ENCODE data around the gene DIRAS1.
"Not testable (repeated sequence)": the region's sequence is repeated elsewhere in the genome, so short reads cannot be mapped to it uniquely, and the experiment has no call there.

DIRAS1 gene

DNA sequence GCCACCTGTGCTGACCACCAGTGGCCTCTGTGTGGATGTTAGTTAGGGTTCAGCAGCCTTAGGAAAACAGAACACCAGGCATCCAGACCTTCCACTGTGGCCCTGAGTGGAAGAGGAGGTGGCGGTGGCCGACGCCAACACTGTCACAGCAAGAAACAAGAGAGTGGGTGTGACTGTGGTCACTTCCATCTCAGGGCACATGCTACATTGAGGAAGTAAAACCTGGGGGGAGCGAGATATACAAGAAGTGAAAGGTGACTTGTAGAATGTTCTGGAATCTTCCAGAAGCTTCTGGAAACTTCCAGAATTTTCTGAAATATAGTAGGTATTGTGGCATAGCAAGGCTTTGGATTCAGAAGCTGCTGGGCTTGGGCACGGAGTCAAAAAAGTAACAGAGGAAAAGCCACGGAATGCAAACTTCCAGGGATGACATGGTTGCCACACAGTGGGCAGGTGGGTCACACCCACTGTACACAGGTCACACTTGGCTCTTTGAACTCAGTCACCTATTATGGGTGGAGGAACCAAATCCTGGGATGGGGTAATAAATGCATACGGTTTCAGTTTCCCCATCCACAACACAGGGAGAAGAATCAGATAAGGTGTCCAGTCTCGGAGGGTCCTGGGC is 43.0 kb downstream of the DIRAS1 start:
- TF ChIP-seq CTCF (IDR thresholded peaks at IDR 0.05; ENCODE audit: low read depth, low read length): no peak
- no peak overlapping the region for H3K4me3 ChIP-seq (ENCODE audit: low read depth, low read length)
- in situ Hi-C loops (cut with HindIII; ENCODE audit: low sequenced_read_pairs): no loop called here
- DNase-seq (ENCODE audit: low read depth, low spot score): no peak

DNA sequence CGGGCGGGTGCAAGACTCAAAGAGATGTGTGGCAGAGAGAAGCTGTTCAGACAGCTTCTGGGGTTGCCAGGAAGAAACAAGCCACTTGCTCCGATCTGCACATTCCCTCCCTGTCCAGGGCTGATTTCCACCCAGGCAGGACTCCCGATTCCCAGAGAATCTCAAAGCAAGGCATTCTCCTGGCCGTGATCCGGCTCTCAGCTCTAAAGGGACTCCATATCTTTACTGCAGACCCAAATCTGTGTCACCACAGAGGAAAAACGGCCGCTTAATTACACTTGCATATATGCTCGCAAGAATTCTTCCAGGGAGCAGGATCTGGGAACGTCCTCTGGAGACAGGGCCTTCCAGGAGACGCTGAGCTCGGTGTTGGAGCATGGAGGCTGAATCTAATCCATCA is 44.3 kb downstream of the DIRAS1 start:
- TF ChIP-seq CTCF (IDR thresholded peaks at IDR 0.05; ENCODE audit: low read depth, low read length): no peak
- DNase-seq (ENCODE audit: low read depth, low spot score): no peak
- in situ Hi-C loops (cut with HindIII; ENCODE audit: low sequenced_read_pairs): no loop called here
- no peak overlapping the region for H3K4me3 ChIP-seq (ENCODE audit: low read depth, low read length)

DNA sequence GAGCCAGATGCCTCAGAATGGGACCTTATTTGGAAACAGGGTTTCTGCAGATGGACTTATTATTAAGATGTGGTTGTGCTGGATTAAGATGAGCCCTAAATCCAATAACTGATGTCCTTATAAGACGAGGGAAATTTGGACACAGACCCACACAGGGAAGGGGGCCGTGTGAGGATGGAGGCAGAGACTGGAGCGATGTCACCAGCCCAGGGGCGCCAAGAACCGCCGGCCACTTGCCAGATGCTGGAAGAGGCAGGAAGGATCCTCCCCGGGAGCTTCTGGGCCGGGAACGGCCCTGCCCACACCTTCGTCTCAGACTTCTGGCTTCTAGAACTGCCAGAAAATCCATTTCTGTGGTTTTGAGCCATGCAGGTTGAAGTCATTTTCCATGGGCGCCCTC is 45.3 kb downstream of the DIRAS1 start:
- no peak overlapping the region for H3K4me3 ChIP-seq (ENCODE audit: low read depth, low read length)
- in situ Hi-C loops (cut with HindIII; ENCODE audit: low sequenced_read_pairs): no loop called here
- TF ChIP-seq CTCF (IDR thresholded peaks at IDR 0.05; ENCODE audit: low read depth, low read length): no peak
- DNase-seq (ENCODE audit: low read depth, low spot score): no peak

DNA sequence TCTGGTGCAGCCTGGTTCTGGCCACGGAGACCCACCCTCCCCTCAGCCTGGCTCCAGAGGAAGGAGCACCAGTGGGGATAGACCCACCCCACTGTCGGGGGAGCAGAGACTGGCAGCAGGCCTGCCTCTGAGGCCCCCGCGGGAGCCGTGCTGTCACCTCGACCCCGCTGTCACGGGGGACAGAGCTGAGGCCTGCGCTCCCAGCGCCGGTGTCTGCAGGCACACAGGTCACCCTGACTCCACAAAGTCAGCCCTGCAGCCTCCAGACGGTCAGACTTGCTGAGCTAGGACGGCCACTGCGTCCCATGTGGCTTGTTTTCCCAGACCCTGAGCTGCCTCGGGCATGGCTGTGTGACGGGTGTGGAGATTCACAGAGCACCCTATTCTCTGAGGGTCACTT is 51.0 kb downstream of the DIRAS1 start:
- H3K4me3 ChIP-seq (ENCODE audit: low read depth, low read length): no peak overlapping the region
- TF ChIP-seq CTCF (IDR thresholded peaks at IDR 0.05; ENCODE audit: low read depth, low read length): no peak
- DNase-seq (ENCODE audit: low read depth, low spot score): no peak
- in situ Hi-C loops (cut with HindIII; ENCODE audit: low sequenced_read_pairs): no loop called here

DNA sequence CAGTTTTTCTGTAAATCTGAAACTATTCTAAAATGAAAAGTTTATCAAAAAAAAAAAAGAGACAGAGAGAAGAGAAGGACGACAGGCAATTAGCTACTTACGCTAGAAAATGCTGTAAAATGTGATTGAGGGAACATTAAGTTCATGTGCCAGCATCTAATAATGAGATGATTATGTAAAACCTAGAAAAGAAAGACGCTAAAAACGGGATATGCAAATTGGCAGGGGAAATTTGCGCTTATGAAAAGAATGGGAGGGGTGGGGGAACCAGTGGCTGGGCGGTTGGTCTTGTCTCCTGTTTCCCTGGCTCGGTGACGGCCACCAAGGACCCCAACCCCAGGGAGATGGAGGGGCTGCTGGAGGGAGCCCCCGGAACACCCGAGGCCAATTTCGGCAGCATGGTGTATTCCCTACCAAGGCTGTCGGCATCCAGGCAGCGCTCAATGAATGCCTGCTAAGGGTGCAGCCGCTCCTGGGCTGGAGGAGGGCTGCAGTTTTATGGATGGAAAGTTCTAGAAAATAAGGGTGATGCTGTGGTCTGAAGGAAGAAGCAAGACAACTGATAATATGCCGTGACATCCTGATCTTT is 52.9 kb downstream of the DIRAS1 start:
- DNase-seq (ENCODE audit: low read depth, low spot score): no peak
- in situ Hi-C loops (cut with HindIII; ENCODE audit: low sequenced_read_pairs): no loop called here
- no peak for TF ChIP-seq CTCF (IDR thresholded peaks at IDR 0.05; ENCODE audit: low read depth, low read length)
- no peak overlapping the region for H3K4me3 ChIP-seq (ENCODE audit: low read depth, low read length)

DNA sequence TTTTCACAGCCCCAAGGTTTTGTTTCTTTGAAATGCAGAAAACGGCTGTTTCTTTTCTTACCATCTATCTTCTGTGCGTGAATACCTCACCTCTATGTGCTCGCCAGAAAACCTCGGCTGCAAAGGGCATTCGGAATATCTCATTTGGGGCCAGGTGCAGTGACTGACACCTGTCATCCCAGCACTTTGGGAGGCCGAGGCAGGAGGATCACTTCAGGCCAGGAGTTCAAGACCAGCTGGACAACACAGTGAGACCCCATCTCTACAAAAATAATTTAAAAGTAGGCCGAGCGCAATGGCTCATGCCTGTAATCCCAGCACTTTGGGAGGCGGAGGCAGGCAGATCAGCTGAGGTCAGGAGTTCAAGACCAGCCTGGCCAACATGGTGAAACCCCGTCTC is 53.8 kb downstream of the DIRAS1 start:
- H3K4me3 ChIP-seq (ENCODE audit: low read depth, low read length); in situ Hi-C loops (cut with HindIII; ENCODE audit: low sequenced_read_pairs); DNase-seq (ENCODE audit: low read depth, low spot score): not testable (repeated sequence)

DNA sequence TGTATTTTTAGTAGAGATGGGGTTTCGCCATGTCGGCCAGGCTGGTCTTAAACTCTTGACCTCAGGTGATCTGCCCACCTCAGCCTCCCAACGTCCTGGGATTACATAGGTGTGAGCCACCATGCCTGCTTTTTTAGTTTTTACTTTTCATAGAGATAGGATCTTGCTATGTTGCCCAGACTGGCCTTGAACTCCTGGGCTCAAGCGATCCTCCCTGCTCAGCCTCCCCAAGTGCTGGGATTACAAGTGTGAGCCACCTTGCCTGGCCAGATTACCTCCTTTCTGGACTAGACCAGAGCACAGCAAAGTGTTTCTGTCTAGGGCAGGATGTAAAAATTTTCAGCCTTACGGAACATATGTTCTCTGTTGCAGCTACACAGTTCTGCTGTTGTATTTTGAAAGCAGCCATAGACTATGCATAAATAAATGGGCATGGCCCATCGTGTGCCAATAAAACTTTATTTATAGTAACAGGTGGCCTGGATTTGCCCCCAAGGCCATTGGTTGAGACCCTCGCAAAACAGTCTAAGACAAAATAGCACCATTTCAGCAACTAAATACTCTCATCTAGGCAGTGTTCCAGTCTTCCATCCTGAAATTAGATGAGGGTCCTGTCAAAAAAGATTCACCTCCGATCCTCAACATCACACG is 54.7 kb downstream of the DIRAS1 start:
- no peak overlapping the region for H3K4me3 ChIP-seq (ENCODE audit: low read depth, low read length)
- DNase-seq (ENCODE audit: low read depth, low spot score): no peak
- in situ Hi-C loops (cut with HindIII; ENCODE audit: low sequenced_read_pairs): no loop called here
- no peak for TF ChIP-seq CTCF (IDR thresholded peaks at IDR 0.05; ENCODE audit: low read depth, low read length)

All from astrocyte of the spinal cord (primary cell).